Psoas muscle (tissue), 8 donors: ENCODE measurements around the gene STYXL2. TPM values are rescaled to one million over a fixed set of nuclear protein-coding genes. Genes with fewer than 3 reads are reported as not detected.

Experiments
- ATAC-seq, 4 donors: fragments of 200-7000 bp; cut with Tn5 transposase; one replicate each; pipeline ENCODE4 v1.9.1; 2020; ENCODE audit warnings: moderate library complexity in 3 of 4, mild to moderate bottlenecking in 2 of 4
- DNase-seq, 2 donors: peaks; one replicate each; pipeline ENCODE4 v3.0.0-alpha.2; 2020
- H3K27ac ChIP-seq: fragments of 200-600 bp; one replicate; pipeline ENCODE4 v1.8.0; 2022
- H3K27me3 ChIP-seq, 3 donors: fragments of 200-600 bp in 1 of 3; one replicate each; pipeline versions ENCODE4 v1.6.1 to v1.8.0; 2013 to 2022; ENCODE audit warnings: low read length in 2 of 3, mild to moderate bottlenecking in 2 of 3, moderate library complexity in 1 of 3; ENCODE audit not compliant: insufficient read depth in 3 of 3
- H3K36me3 ChIP-seq, 2 donors: fragments of 200-600 bp in 1 of 2; one replicate each; pipeline versions ENCODE4 v1.6.1 to v1.8.0; 2013 to 2022; ENCODE audit warnings: low read depth in 1 of 2, mild to moderate bottlenecking in 1 of 2, moderate library complexity in 1 of 2; ENCODE audit not compliant: insufficient read depth in 1 of 2
- H3K4me1 ChIP-seq: fragments of 200-600 bp; one replicate; pipeline ENCODE4 v1.8.0; 2022
- H3K4me3 ChIP-seq: fragments of 200-600 bp; one replicate; pipeline ENCODE4 v1.8.0; 2022; ENCODE audit warnings: mild to moderate bottlenecking
- H3K9me3 ChIP-seq: fragments of 200-600 bp; one replicate; pipeline ENCODE4 v1.8.0; 2022
- CTCF ChIP-seq: fragments of 200-600 bp; IDR thresholded peaks from one replicate; pipeline ENCODE4 v1.8.0; 2022; ENCODE audit warnings: antibody characterized with exemption
- WGBS, 3 donors: extraction: QIAGEN DNeasy Blood & Tissue Kit; methylation state at CpG; one replicate each; pipeline versions ENCODE4 v1.1.6 to v1.1.7; 2013; 5-methylcytosine and 5-hydroxymethylcytosine counted together
- intact Hi-C, 2 donors: fragments of 100-400 bp; cut with DNase I; formaldehyde crosslinking; loops; one replicate each; pipeline versions ENCODE4 v1.11.0 to v1.14.2; 2022
- polyA plus RNA-seq, 3 donors: library from polyadenylated mRNA; stranded (reverse); fragments of 200-250 nt; gene quantifications; one replicate each; pipeline ENCODE4 v1.2.3, GENCODE V29; 2013
- total RNA-seq, 4 donors: library from RNA; stranded (reverse); fragmentation: NEBNext Ultra II Directional in 2 of 4; extraction: Animal tissue kit (Norgen Biotek cat#: 25700) in 2 of 4; gene quantifications; one replicate each; pipeline versions ENCODE4 v1.2.1 to v1.2.4, GENCODE V29; 2021 to 2023
- donor health status: healthy with polysubstance abuse.
- donor health status: DM: no; HTN: no; CAD: no; lungs with moderate emphysema.
- donor health status: Bipolar disorder and iron deficiency.
- donor health status: healthy.
- donor health status: DM: yes; HTN: yes; CAD: no.
- donor health status: DM: no; HTN: no; CAD: no.
- donor health status: DM: no; HTN: no; CAD: no.
- donor health status: DM: yes; HTN: yes; CAD: no.

The STYXL2 gene
- total and polyA plus RNA-seq, 7 donors, result 15.2 to 205 (median 134) TPM

GRCh38 chr1:167071286-167071685 is 22.6 kb upstream of the STYXL2 start:
- intact Hi-C loops, result no loop called here
- no peak for TF ChIP-seq CTCF
- WGBS, 3 donors, result 97 to 98% (median 97%) methylated on average over 8 of the region's 8 CpGs

GRCh38 chr1:167076136-167076710 is 17.7 kb upstream of the STYXL2 start:
- intact Hi-C loops, result no loop called here
- TF ChIP-seq CTCF, result no peak

More at GRCh38 chr1:167071286-167071685, 22.6 kb upstream of the STYXL2 start:
- Histone ChIP-seq H3K4me3 (no peak overlapping the region), H3K9me3 (no peaks in the 10 kb centered on the region), H3K36me3 (no peaks in the 10 kb centered on the region), H3K27me3 (no peaks in the 10 kb centered on the region), H3K27ac (no peak overlapping the region), H3K4me1 (no peaks in the 10 kb centered on the region)
- ATAC-seq (no peak), DNase-seq (no peak)

DNA sequence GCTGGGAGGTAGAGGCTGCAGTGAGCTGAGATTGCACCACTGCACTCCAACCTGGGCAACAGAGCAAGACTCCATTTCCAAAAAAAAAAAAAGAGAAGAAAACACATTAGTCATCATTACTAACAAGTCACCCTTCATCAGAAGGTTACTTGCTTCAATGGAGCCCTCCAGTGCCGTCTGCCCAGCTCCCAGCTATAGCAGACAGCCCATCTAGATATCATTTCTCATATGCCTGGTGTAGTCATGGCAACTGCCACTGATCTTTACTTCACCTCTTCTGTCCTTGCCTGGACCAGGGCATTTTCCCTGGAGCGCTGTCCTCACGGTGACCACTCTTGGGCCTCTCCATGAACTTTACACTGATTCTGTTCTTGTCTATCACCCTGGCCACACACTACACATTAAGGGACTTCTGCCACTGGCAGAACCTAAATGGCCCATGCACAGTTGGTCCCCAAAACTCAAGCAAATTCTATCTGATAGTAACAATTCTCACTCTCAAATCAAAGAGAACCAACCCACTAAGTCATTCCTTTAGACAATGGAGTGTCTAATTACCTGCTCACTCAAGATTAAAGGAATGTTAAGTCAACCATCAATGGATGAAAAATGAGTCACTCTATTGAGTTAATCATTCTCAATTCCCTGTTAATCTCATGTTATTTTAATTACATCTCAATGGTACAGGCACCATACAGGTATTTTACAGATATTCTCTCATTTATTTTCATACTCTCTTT is 16.6 kb upstream of the STYXL2 start:
- DNase-seq, result no peak
- Histone ChIP-seq H3K4me3 (no peak overlapping the region), H3K4me1 (no peaks in the 10 kb centered on the region), H3K27me3 (no peaks in the 10 kb centered on the region), H3K36me3 (no peaks in the 10 kb centered on the region), H3K9me3 (no peaks in the 10 kb centered on the region), H3K27ac (no peak overlapping the region)
- no peak for ATAC-seq
- intact Hi-C loops, result no loop called here
- no peak for TF ChIP-seq CTCF
- WGBS, 3 donors, result 89 to 96% (median 91%) methylated on average over 3 of the region's 3 CpGs

More at GRCh38 chr1:167076136-167076710, 17.7 kb upstream of the STYXL2 start:
- no peaks in the 10 kb centered on the region for H3K9me3 ChIP-seq
- H3K27me3 ChIP-seq, result no peaks in the 10 kb centered on the region
- WGBS, 3 donors, result 79 to 80% (median 80%) methylated on average over 8 of the region's 8 CpGs
- no peak overlapping the region for H3K27ac ChIP-seq
- no peaks in the 10 kb centered on the region for H3K36me3 ChIP-seq
- ATAC-seq, result no peak
- H3K4me3 ChIP-seq, result no peak overlapping the region
- H3K4me1 ChIP-seq, result no peaks in the 10 kb centered on the region
- DNase-seq, result no peak

GRCh38 chr1:167077868-167078210 is 16.0 kb upstream of the STYXL2 start:
- Histone ChIP-seq H3K4me1 (no peaks in the 10 kb centered on the region), H3K27ac (no peak overlapping the region), H3K4me3 (no peak overlapping the region), H3K36me3 (no peaks in the 10 kb centered on the region), H3K27me3 (no peaks in the 10 kb centered on the region), H3K9me3 (no peaks in the 10 kb centered on the region)
- no peak for TF ChIP-seq CTCF
- intact Hi-C loops, result no loop called here
- ATAC-seq, result no peak
- DNase-seq, result no peak
